Measurements from ENCODE around the gene COL13A1.

Gene COL13A1

GRCh38 chr10:69801434-69802315 lies at the start of gene COL13A1:
TSS of gene COL13A1 (plus strand) at chr10:69801906. CDS start at chr10:69802424, 518 bp downstream.
- no peak for DNase-seq (ENCODE audit: low read depth, low spot score)

GRCh38 chr10:69752479-69752878 lies 49.2 kb upstream of the COL13A1 start:
- no peak for DNase-seq (ENCODE audit: low read depth, low spot score)

- no peak for DNase-seq (ENCODE audit: low read depth, low spot score)
These were observed 45.4 kb upstream of the COL13A1 start for GRCh38 chr10:69756279-69756678.

DNA sequence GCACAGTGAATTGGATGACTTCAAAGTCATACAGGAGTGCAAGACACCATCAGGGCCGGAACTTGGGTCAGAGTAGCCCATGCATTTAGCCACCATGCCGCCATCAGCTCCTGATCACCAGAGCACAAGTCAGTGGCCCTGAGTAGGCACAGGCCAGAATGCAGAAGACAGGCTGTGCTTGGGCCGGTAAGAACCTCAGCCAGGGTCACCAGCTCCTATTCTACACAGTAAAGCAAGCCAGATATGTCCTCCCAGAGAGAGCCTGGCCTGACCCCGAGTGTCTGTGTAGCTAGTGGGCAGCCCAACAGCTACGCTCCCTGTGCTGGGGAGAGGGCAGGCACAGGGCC lies 44.5 kb upstream of the COL13A1 start:
- no peak for DNase-seq (ENCODE audit: low read depth, low spot score)

GRCh38 chr10:69757553-69758309 lies 44.0 kb upstream of the COL13A1 start:
- no peak for DNase-seq (ENCODE audit: low read depth, low spot score)

DNA sequence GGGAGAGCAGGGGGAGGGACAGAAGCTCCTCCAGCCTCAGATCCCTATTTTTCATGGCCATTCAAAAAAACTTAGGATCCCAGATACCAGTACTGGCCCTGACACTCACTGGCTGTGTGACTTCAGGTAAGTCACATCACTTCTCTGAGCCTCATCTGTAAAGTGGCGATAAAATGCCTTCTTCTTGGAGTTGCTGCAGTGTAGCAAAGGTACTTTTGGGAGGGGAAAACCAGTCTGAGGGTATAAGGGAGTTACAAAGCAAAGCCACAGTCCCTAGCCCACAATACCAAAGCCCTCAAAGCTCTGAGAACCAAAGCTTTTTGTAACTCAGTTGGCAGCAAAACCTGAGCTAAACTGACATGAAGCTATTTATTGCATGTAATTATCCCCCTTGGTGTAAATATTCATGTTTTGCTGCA lies 43.4 kb upstream of the COL13A1 start:
- DNase-seq (ENCODE audit: low read depth, low spot score), result no peak

DNA sequence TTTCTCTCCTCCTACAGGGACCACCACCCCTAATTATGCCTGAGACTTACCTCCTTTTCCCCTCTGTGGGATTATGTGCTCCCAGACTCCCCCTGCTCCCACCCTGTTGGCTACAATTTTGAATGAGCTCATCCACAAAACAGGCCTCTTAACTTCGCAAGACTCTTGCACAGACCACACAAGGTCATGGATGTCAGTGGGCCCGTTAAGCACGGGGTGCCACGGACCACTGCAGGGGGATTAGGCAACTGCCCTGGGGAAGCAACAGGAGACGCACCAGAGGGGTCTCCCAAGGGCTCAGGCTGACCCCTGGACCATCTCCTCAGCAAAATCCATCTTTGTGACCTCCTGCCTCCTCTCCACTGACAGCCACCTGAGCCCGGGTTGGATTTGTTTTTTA lies 42.1 kb upstream of the COL13A1 start:
- DNase-seq (ENCODE audit: low read depth, low spot score), result no peak

- DNase-seq (ENCODE audit: low read depth, low spot score), result no peak
These were observed 41.6 kb upstream of the COL13A1 start for GRCh38 chr10:69760072-69760471.

GRCh38 chr10:69761320-69761719 lies 40.4 kb upstream of the COL13A1 start:
- no peak for DNase-seq (ENCODE audit: low read depth, low spot score)

- DNase-seq (ENCODE audit: low read depth, low spot score), result no peak
These were observed 35.4 kb upstream of the COL13A1 start for GRCh38 chr10:69766161-69766910.

- DNase-seq (ENCODE audit: low read depth, low spot score), result no peak
These were observed 33.9 kb upstream of the COL13A1 start for GRCh38 chr10:69767793-69768192.

DNA sequence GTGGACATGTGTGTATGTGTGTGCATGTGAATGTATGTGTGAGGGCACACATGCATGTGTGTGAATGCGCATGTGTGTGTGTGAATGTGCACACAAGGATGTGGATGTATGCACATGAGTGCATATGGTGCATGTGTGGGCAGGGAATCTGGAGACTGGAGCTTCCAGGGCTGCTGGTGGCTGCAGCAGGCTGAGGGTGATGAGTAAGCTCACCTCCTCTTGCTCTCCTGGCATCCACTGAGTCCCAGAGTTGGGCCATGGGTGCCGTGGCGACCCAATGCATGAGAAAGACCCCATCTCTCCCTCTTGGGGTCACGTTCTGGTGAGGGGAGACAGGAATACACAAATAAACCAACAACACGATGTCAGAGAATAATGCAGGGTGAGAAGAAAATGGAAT lies 33.3 kb upstream of the COL13A1 start:
- DNase-seq (ENCODE audit: low read depth, low spot score), result no peak

- no peak for DNase-seq (ENCODE audit: low read depth, low spot score)
These were observed 32.2 kb upstream of the COL13A1 start for GRCh38 chr10:69769395-69769992.

- DNase-seq (ENCODE audit: low read depth, low spot score), result no peak
These were observed 28.6 kb upstream of the COL13A1 start for GRCh38 chr10:69772933-69773704.

DNA sequence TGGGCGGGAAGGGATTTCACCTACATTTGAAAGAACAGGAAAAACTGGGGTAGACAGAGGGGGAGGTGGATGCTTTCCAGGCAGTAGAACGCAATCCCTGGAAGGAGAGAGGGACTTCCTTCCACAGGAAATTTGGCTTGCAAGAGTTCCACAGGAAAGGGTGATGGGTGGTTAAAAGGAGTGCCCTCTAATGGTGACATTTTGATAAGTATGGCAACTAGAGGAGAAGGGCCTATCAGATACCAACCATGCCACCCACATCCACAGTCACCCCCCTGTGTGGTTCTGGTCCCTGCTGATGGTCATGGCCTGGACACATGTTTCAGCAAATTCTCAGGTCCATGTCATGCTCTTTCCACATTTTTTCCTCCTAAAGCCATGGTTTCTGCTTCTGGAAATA lies 27.1 kb upstream of the COL13A1 start:
- DNase-seq (ENCODE audit: low read depth, low spot score), result no peak

GRCh38 chr10:69780077-69780476 lies 21.6 kb upstream of the COL13A1 start:
- no peak for DNase-seq (ENCODE audit: low read depth, low spot score)

GRCh38 chr10:69781576-69781975 lies 20.1 kb upstream of the COL13A1 start:
- no peak for DNase-seq (ENCODE audit: low read depth, low spot score)

GRCh38 chr10:69783515-69783914 lies 18.2 kb upstream of the COL13A1 start:
- no peak for DNase-seq (ENCODE audit: low read depth, low spot score)

- no peak for DNase-seq (ENCODE audit: low read depth, low spot score)
These were observed 14.9 kb upstream of the COL13A1 start for GRCh38 chr10:69786791-69787190.

DNA sequence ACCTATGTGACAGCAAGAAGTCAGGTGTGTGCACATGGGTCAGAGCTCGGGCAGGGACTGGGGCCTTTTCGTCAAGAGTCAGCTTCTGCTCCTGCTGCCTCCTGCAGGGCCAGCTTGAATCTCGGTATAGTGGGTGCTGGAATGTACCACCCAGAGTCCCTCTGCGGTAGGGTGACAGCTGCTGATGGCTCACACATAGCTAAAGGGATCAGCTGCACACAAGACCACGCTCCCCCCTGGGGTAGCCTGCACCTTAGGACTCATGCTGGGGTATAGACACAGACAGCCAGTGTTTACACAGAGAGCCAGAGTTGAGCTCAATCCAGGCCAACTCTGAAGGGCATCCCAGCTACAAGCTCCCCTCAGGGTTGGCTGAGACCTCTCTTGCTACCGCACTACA lies 14.0 kb upstream of the COL13A1 start:
- no peak for DNase-seq (ENCODE audit: low read depth, low spot score)

GRCh38 chr10:69789164-69789576 lies 12.5 kb upstream of the COL13A1 start:
- DNase-seq (ENCODE audit: low read depth, low spot score), result no peak
